DND-41 (cell line): ENCODE data around the gene FAM200C.
A peak's percentile ranks its signal among the peaks of the same experiment; 100 is the strongest.

ENCODE experiments used
- ATAC-seq: fragments of 200-7000 bp; cut with Tn5 transposase; 3 replicates; pipeline ENCODE4 v1.9.1; 2021; ENCODE audit warnings: low read depth; ENCODE audit not compliant: insufficient read depth
- DNase-seq: peaks from one replicate; pipeline ENCODE4 v3.0.0-alpha.2; 2020
- H2AFZ ChIP-seq: 2 replicates; pipeline ENCODE4 v1.6.0; 2012; ENCODE audit warnings: low read depth, low read length
- H3K27ac ChIP-seq: 2 replicates; pipeline ENCODE4 v1.5.1; 2012; ENCODE audit warnings: low read length, inconsistent platforms
- H3K27me3 ChIP-seq: fragments of 200-600 bp; sonication (generic); 2 replicates; pipeline ENCODE4 v1.6.0; 2012; ENCODE audit warnings: low read length, mild to moderate bottlenecking, inconsistent platforms; ENCODE audit not compliant: insufficient read depth, poor library complexity
- H3K36me3 ChIP-seq: 2 replicates; pipeline ENCODE4 v1.5.1; 2012; ENCODE audit warnings: low read length, inconsistent platforms; ENCODE audit not compliant: insufficient read depth
- H3K4me1 ChIP-seq: 2 replicates; pipeline ENCODE4 v1.5.1; 2012; ENCODE audit warnings: mild to moderate bottlenecking, low read length; ENCODE audit not compliant: insufficient read depth
- H3K4me2 ChIP-seq: 2 replicates; pipeline ENCODE4 v1.6.0; 2012; ENCODE audit warnings: mild to moderate bottlenecking, moderate library complexity, low read length, inconsistent platforms; ENCODE audit not compliant: insufficient read depth
- H3K4me3 ChIP-seq, 2 experiments: fragments of 200-600 bp in 1 of 2; shearing (Covaris generic) in 1 of 2; 2 replicates each; pipeline ENCODE4 v1.5.1; 2012 to 2016; ENCODE audit warnings: inconsistent platforms in 2 of 2, low read length in 2 of 2, mild to moderate bottlenecking in 2 of 2, low read depth in 1 of 2, moderate library complexity in 1 of 2
- H3K79me2 ChIP-seq: 2 replicates; pipeline ENCODE4 v1.6.0; 2012; ENCODE audit warnings: low read length, inconsistent platforms; ENCODE audit not compliant: insufficient read depth
- H3K9ac ChIP-seq: 2 replicates; pipeline ENCODE4 v1.6.0; 2012; ENCODE audit warnings: low read depth, mild to moderate bottlenecking, inconsistent platforms, low read length, moderate library complexity
- H3K9me3 ChIP-seq: 2 replicates; pipeline ENCODE4 v1.5.1; 2012; ENCODE audit warnings: low read length, moderate library complexity, mild to moderate bottlenecking, inconsistent platforms; ENCODE audit not compliant: insufficient read depth, severe bottlenecking
- H4K20me1 ChIP-seq: 2 replicates; pipeline ENCODE4 v1.6.0; 2012; ENCODE audit warnings: low read length; ENCODE audit not compliant: insufficient read depth
- CTCF ChIP-seq: IDR thresholded peaks from 2 replicates; pipeline ENCODE4 v1.5.1; 2012; ENCODE audit warnings: borderline replicate concordance, low read length, moderate library complexity, mild to moderate bottlenecking; ENCODE audit not compliant: poor library complexity, severe bottlenecking; ENCODE audit errors: extremely low read depth
- EZH2 ChIP-seq: IDR thresholded peaks from 3 replicates; pipeline ENCODE4 v1.6.1; 2012; ENCODE audit warnings: borderline replicate concordance, low read depth, mild to moderate bottlenecking, moderate library complexity, low read length, inconsistent platforms; ENCODE audit not compliant: severe bottlenecking

Gene FAM200C

GRCh38 chr5:160399402-160400353 lies at the start of gene FAM200C:
TSS of gene FAM200C (minus strand) at chr5:160400054. CDS start at chr5:160395490, 4,564 bp downstream.
- peak within 1 kb of the TSS; percentile 74 for H3K4me2 ChIP-seq
- no peaks in the 10 kb centered on the region for H3K9me3 ChIP-seq
- H3K9ac ChIP-seq = peak within 1 kb of the TSS; percentile 85
- no peaks in the 10 kb centered on the region for H3K27me3 ChIP-seq
- ATAC-seq (peak; percentile 91), DNase-seq (peak; percentile 90)
- peak within 1 kb of the TSS; percentile 92 for H3K27ac ChIP-seq
- H3K36me3 ChIP-seq = peaks cover 34% of the 10 kb centered on the region
- peaks cover 36% of the 10 kb centered on the region for H3K79me2 ChIP-seq
- H4K20me1 ChIP-seq = no peaks in the 10 kb centered on the region
- peak within 1 kb of the TSS; percentile 89 for H2AFZ ChIP-seq
- H3K4me3 ChIP-seq = peak within 1 kb of the TSS; percentile 42 to 69
- peaks cover 32% of the 10 kb centered on the region for H3K4me1 ChIP-seq
- TF ChIP-seq EZH2 = no peak
- TF ChIP-seq CTCF = no peak

GRCh38 chr5:160449458-160449857 lies 49.6 kb upstream of the FAM200C start:
- no peaks in the 10 kb centered on the region for H3K4me1 ChIP-seq
- no peak overlapping the region for H2AFZ ChIP-seq
- H4K20me1 ChIP-seq = no peaks in the 10 kb centered on the region
- H3K27me3 ChIP-seq = no peaks in the 10 kb centered on the region
- no peaks in the 10 kb centered on the region for H3K79me2 ChIP-seq
- H3K36me3 ChIP-seq = no peaks in the 10 kb centered on the region
- H3K9me3 ChIP-seq = no peaks in the 10 kb centered on the region
- ATAC-seq = no peak
- TF ChIP-seq CTCF (no peak), EZH2 (no peak)
- no peak overlapping the region for H3K4me3 ChIP-seq
- no peak for DNase-seq
- no peak overlapping the region for H3K4me2 ChIP-seq
- no peak overlapping the region for H3K27ac ChIP-seq
- no peak overlapping the region for H3K9ac ChIP-seq

- Histone ChIP-seq H3K36me3 (no peaks in the 10 kb centered on the region), H3K79me2 (no peaks in the 10 kb centered on the region), H3K4me1 (no peaks in the 10 kb centered on the region), H3K9ac (no peak overlapping the region), H3K9me3 (no peaks in the 10 kb centered on the region), H3K4me2 (no peak overlapping the region), H3K27ac (no peak overlapping the region), H3K27me3 (no peaks in the 10 kb centered on the region), H3K4me3 (no peak overlapping the region), H2AFZ (no peak overlapping the region), H4K20me1 (no peaks in the 10 kb centered on the region)
- DNase-seq = no peak
- no peak for TF ChIP-seq CTCF
- no peak for TF ChIP-seq EZH2
- no peak for ATAC-seq
Observed at GRCh38 chr5:160448886-160449285, 49.0 kb upstream of the FAM200C start.
